Esophagus (tissue), 2 donors: Measurements from ENCODE around the gene TPD52L1. TPM values are rescaled to one million over a fixed set of nuclear protein-coding genes. Genes with fewer than 3 reads are reported as not detected.
A peak's percentile ranks its signal among the peaks of the same experiment; 100 is the strongest.

Experiments used
- H3K27ac ChIP-seq, 2 donors: one replicate each; pipeline ENCODE4 v1.5.1; 2013; ENCODE audit warnings: low read depth in 2 of 2, mild to moderate bottlenecking in 2 of 2, inconsistent platforms in 1 of 2, low read length in 1 of 2, moderate library complexity in 1 of 2
- H3K27me3 ChIP-seq, 2 donors: one replicate each; pipeline ENCODE4 v1.6.1; 2013; ENCODE audit warnings: low read length in 2 of 2, control low read depth in 1 of 2, mild to moderate bottlenecking in 1 of 2; ENCODE audit not compliant: insufficient read depth in 2 of 2, control insufficient read depth in 1 of 2
- H3K36me3 ChIP-seq, 2 donors: one replicate each; pipeline ENCODE4 v1.6.1; 2013; ENCODE audit warnings: low read length in 1 of 2; ENCODE audit not compliant: control insufficient read depth in 2 of 2, insufficient read depth in 2 of 2
- H3K4me1 ChIP-seq, 2 donors: one replicate each; pipeline ENCODE4 v1.6.1; 2013; ENCODE audit warnings: low read length in 1 of 2; ENCODE audit not compliant: control insufficient read depth in 2 of 2, insufficient read depth in 2 of 2
- H3K4me3 ChIP-seq, 2 donors: one replicate each; pipeline ENCODE4 v1.5.1; 2013; ENCODE audit warnings: low read length in 2 of 2, mild to moderate bottlenecking in 2 of 2, low read depth in 1 of 2, moderate library complexity in 1 of 2
- H3K9me3 ChIP-seq, 2 donors: one replicate each; pipeline ENCODE4 v1.6.1; 2013; ENCODE audit warnings: mild to moderate bottlenecking in 2 of 2, low read depth in 1 of 2, low read length in 1 of 2, moderate library complexity in 1 of 2; ENCODE audit not compliant: control insufficient read depth in 2 of 2, insufficient read depth in 1 of 2
- WGBS, 2 donors: extraction: QIAGEN DNeasy Blood & Tissue Kit; methylation state at CpG; one replicate each; pipeline ENCODE4 v1.1.7; 2013; 5-methylcytosine and 5-hydroxymethylcytosine counted together
- polyA plus RNA-seq, 2 donors: library from polyadenylated mRNA; stranded (reverse); fragments of 200-250 nt; gene quantifications; one replicate each; pipeline ENCODE4 v1.2.3, GENCODE V29; 2013
- donor health status: healthy with polysubstance abuse.
- donor health status: Bipolar disorder and iron deficiency.

TPD52L1 gene
- polyA plus RNA-seq, 2 donors = 154 to 245 TPM

DNA sequence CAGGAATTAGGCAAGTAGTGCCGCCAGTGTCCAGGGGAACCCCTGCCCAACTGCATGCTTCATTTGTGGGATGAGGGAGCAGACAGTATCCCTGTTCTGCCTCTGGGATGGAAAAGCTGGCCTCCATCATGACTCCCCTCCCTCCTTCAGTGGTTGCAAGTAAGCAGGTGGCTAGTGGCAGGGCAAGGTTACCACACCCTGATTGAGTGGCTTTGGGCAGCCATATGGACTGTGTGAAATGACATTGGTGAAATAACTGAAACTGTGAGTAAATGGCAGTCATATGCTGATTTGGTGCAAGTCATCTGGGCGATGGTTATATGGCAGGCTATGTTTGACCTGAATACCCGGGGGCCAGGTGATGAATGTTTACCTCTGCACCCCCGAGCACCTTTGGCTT, 115.2 kb downstream of the TPD52L1 start:
- Histone ChIP-seq H3K4me3 (no peak overlapping the region), H3K27me3 (no peaks in the 10 kb centered on the region), H3K27ac (no peak overlapping the region), H3K4me1 (peaks cover 0 to 6% of the 10 kb centered on the region in 2 donors), H3K9me3 (no peaks in the 10 kb centered on the region), H3K36me3 (peaks cover 0 to 27% of the 10 kb centered on the region in 2 donors)
- WGBS, 2 donors = 96% methylated on average over 4 of the region's 4 CpGs

DNA sequence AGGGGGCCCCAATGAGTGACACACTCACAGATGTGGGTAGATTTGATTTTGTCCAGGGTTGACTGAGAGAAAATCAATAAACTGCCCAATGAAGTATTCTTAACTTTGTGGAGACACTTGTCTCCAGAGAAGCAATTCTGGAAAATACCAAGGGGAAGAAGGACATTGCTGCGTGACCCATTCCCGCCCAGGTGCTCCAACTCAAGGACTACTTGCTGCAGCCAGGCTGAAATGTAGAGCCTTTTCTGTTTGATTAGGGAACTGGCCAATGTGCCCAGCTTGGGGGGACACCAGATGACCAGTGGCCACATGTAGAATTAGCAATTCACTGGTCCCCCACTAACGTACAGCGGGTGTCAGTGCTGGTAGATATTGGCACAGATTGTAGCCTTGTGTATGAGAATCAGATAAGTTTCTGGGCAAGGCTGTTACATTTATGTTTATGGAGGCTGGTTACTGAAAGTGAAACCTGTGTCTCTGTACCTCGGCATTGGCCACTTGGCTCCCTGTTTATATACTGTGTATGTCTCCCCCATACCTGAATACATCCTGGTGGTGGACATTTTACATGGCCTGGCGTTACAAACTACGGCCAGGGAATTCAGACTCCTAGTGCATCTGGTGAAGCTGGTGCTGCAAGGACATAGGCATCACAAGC, 115.9 kb downstream of the TPD52L1 start:
- peaks cover 0 to 7% of the 10 kb centered on the region in 2 donors for H3K4me1 ChIP-seq
- no peaks in the 10 kb centered on the region for H3K27me3 ChIP-seq
- H3K9me3 ChIP-seq = no peaks in the 10 kb centered on the region
- no peak overlapping the region for H3K27ac ChIP-seq
- peaks cover 0 to 30% of the 10 kb centered on the region in 2 donors for H3K36me3 ChIP-seq
- WGBS, 2 donors = 77 to 95% methylated on average over 7 of the region's 7 CpGs
- no peak overlapping the region for H3K4me3 ChIP-seq

DNA sequence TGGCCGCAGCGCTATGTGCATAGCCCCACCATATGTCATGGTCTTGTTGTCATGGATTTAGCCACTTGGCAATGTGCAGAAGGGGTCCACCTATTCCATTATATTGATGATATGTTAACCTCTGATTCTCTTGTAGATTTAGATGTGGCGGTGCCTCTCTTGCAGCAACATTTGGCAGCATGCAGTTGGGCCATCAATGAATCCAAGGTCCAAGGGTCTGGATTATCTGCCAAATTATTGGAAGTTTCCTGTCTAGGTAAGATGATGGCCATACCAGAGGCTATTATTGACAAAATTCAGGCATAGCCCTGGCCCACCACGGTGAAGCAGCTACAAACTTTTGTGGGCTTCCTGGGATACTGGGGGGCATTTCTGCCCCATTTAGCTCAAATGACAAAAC, 116.8 kb downstream of the TPD52L1 start:
- peaks cover 0 to 7% of the 10 kb centered on the region in 2 donors for H3K4me1 ChIP-seq
- H3K36me3 ChIP-seq = peaks cover 0 to 29% of the 10 kb centered on the region in 2 donors
- no peaks in the 10 kb centered on the region for H3K27me3 ChIP-seq
- 97 to 98% methylated on average over 4 of the region's 4 CpGs for WGBS, 2 donors
- H3K4me3 ChIP-seq = no peak overlapping the region
- no peaks in the 10 kb centered on the region for H3K9me3 ChIP-seq
- H3K27ac ChIP-seq = no peak overlapping the region

DNA sequence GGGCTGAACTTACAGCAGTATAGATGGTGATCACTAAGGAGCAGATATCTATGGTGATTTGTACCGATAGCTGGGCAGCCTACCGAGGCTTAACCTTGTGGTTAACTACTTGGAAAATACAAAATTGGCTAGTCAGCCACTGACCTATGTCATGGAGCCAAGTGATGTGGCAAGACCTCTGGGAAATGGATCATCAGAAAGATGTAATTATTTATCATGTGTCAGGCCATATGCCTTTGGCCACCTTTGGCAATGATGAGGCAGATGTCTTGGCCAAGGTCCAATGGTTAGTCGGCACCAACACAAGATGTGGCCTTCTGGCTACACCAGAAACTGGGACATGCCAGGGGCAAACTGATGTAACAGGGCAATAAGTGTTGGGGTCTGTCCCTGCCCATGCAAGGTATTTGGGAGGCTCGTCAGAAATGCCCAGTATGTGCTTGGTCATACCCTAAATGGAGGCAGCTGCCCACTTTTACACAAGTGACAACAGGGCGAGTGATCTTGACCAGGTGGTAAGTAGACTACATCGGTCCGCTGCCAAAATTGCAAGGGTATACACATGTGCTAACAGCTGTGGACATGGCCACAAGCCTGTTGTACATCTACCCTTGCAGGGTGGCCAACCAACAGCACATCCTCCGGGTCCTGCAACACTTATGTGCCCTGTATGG, 118.0 kb downstream of the TPD52L1 start:
- no peaks in the 10 kb centered on the region for H3K27me3 ChIP-seq
- no peak overlapping the region for H3K4me3 ChIP-seq
- WGBS, 2 donors = 93 to 94% methylated on average over 8 of the region's 8 CpGs
- H3K27ac ChIP-seq = no peak overlapping the region
- no peaks in the 10 kb centered on the region for H3K9me3 ChIP-seq
- peaks cover 0 to 31% of the 10 kb centered on the region in 2 donors for H3K36me3 ChIP-seq
- peaks cover 0 to 7% of the 10 kb centered on the region in 2 donors for H3K4me1 ChIP-seq

DNA sequence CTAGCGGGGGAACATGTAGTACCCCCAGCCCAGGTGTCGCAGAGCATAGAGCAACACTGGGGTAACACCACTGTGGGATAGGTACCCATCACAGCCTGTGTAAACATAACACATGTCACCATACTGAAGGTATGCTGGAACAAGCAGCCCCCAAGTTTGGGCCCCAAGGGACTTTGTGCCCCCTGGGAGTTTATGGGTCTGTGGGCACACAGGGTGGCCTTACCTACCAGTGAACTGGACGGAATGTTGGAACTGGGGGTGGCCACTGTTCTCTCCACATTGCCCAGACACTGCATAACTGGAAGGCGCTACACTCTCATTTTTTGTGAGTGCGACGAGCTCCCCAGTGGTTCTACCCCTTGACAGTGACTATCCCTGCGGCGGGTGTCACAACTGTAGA, 119.7 kb downstream of the TPD52L1 start:
- Histone ChIP-seq H3K27me3 (no peaks in the 10 kb centered on the region), H3K4me3 (no peak overlapping the region), H3K4me1 (peaks cover 0 to 5% of the 10 kb centered on the region in 2 donors), H3K9me3 (no peaks in the 10 kb centered on the region), H3K27ac (no peak overlapping the region), H3K36me3 (peaks cover 0 to 26% of the 10 kb centered on the region in 2 donors)
- WGBS, 2 donors = 99 to 100% methylated on average over 8 of the region's 8 CpGs

DNA sequence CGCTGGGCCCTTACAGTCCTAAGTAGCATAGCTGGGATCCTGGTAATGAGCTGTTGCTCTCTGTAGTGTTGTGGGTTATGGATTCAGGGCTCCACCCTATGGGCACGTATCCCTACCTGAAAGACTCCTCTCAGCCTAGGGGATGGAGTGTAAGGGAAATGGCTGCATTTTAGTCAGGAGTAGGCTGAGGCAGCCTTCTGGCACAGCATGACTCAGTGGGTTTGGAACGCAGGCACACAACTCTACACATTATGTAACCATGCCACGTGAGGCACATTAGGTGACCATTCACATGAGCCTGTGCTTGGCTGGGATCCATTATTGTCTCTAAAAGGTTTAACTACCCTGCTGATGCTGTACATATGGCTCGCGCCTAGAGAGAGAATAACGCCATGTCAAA, 120.4 kb downstream of the TPD52L1 start:
- Histone ChIP-seq H3K36me3 (peaks cover 0 to 24% of the 10 kb centered on the region in 2 donors), H3K27me3 (no peaks in the 10 kb centered on the region), H3K9me3 (no peaks in the 10 kb centered on the region), H3K4me3 (no peak overlapping the region), H3K27ac (peak overlapping the region in 1 of 2 donors; percentile 35), H3K4me1 (peaks cover 0 to 5% of the 10 kb centered on the region in 2 donors)
- WGBS, 2 donors = 80 to 81% methylated on average over 7 of the region's 7 CpGs

DNA sequence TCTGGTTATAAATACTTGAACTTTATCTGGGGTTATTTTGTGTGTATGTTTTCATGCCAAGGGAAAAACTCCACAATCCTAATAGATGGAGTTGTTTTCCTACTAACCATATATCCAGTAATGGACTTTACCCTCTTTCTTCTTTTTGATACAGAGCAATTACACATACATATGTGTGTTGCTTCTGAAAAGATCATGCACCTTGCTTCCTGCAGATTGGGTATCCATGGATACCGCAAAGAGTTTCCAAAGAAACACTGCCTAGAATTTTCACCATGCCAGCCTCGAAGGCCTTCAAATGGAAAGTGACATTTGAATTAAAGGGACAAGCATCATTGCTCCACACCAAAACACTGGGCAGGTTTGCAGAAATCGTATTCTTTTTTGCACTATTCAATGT, 121.4 kb downstream of the TPD52L1 start:
- WGBS, 2 donors = 71 to 77% methylated on average over 3 of the region's 3 CpGs
- peaks cover 0 to 26% of the 10 kb centered on the region in 2 donors for H3K36me3 ChIP-seq
- no peak overlapping the region for H3K4me3 ChIP-seq
- H3K27ac ChIP-seq = no peak overlapping the region
- peaks cover 0 to 5% of the 10 kb centered on the region in 2 donors for H3K4me1 ChIP-seq
- no peaks in the 10 kb centered on the region for H3K27me3 ChIP-seq
- no peaks in the 10 kb centered on the region for H3K9me3 ChIP-seq

DNA sequence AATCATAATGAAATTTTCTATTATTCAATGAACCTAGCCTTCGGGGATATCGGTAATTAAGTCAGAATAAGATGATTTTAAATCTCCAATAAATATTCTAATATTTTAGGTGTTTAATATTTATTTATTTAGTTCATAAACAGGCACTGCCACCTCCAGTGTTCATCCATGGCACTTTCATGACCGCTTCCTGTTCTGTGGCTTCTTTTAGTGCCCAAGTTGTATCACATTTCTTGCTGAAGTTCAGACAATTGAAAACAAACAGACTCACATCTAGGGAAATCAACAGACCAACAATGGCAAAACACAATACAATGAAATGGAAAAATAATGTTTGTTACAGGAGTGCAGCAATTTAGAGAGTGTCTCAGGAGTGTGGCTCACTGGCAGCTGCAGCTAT, 122.2 kb downstream of the TPD52L1 start:
- no peak overlapping the region for H3K27ac ChIP-seq
- 94 to 96% methylated on average over 3 of the region's 3 CpGs for WGBS, 2 donors

DNA sequence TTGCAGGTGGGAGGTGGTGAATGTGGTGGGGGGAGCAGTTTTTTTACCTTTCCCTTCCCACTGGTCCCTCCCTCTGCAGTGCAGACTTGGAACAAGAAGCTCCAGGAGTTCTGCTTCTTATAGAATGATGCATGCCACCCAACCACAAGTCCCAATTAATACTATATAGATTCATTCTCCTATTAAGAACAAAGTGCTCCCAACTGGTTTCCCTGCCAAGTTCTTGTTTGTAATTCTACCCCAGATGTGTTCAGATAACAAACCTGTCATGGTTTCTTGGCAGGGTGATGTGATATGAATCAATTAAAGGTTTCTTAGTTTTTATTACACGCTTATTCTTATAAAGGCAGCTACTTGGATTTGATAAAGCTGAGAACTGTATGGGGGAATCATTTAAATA, 124.3 kb downstream of the TPD52L1 start:
- no peak overlapping the region for H3K27ac ChIP-seq
- no peaks in the 10 kb centered on the region for H3K27me3 ChIP-seq
- H3K36me3 ChIP-seq = peaks cover 0 to 20% of the 10 kb centered on the region in 2 donors
- peaks cover 0 to 2% of the 10 kb centered on the region in 2 donors for H3K9me3 ChIP-seq
- 81 to 89% methylated on average over 1 of the region's 1 CpG for WGBS, 2 donors
- H3K4me1 ChIP-seq = peaks cover 0 to 5% of the 10 kb centered on the region in 2 donors
- no peak overlapping the region for H3K4me3 ChIP-seq

More for the DNA sequence above, 122.2 kb downstream of the TPD52L1 start:
- peaks cover 0 to 32% of the 10 kb centered on the region in 2 donors for H3K36me3 ChIP-seq
- H3K9me3 ChIP-seq = peaks cover 0 to 2% of the 10 kb centered on the region in 2 donors
- no peaks in the 10 kb centered on the region for H3K27me3 ChIP-seq
- peaks cover 0 to 5% of the 10 kb centered on the region in 2 donors for H3K4me1 ChIP-seq
- no peak overlapping the region for H3K4me3 ChIP-seq
